Measurements from ENCODE around the gene CNIH3.

CNIH3 gene

GRCh38 chr1:224660074-224660473, 44.0 kb downstream of the CNIH3 start:
- TF ChIP-seq CTCF (IDR thresholded peaks at IDR 0.05; ENCODE audit: borderline replicate concordance, extremely low read depth, low read length, poor library complexity, severe bottlenecking) (no peak), EZH2 (IDR thresholded peaks at IDR 0.05; ENCODE audit: borderline replicate concordance, low read depth, low read length, severe bottlenecking) (no peak)
- H3K4me1 ChIP-seq (ENCODE audit: insufficient read depth, low read length), result no peaks in the 10 kb centered on the region
- no peak overlapping the region for H3K9ac ChIP-seq (ENCODE audit: low read depth, low read length)
- no peaks in the 10 kb centered on the region for H4K20me1 ChIP-seq (ENCODE audit: insufficient read depth, low read length)
- H3K79me2 ChIP-seq (ENCODE audit: insufficient read depth, low read length), result no peaks in the 10 kb centered on the region
- no peak overlapping the region for H2AFZ ChIP-seq (ENCODE audit: low read depth, low read length)
- no peak for DNase-seq
- no peak overlapping the region for H3K4me2 ChIP-seq (ENCODE audit: insufficient read depth, low read length)
- H3K4me3 ChIP-seq (ENCODE audit: low read depth in 1 of 2, low read length in 2 of 2), result no peak overlapping the region
- H3K27ac ChIP-seq (ENCODE audit: low read length), result no peak overlapping the region
- ATAC-seq (ENCODE audit: insufficient read depth, low read depth), result no peak
- H3K27me3 ChIP-seq (ENCODE audit: insufficient read depth, low read length, poor library complexity), result no peaks in the 10 kb centered on the region
- H3K36me3 ChIP-seq (ENCODE audit: insufficient read depth, low read length), result no peaks in the 10 kb centered on the region
- H3K9me3 ChIP-seq (ENCODE audit: insufficient read depth, low read length, severe bottlenecking), result no peaks in the 10 kb centered on the region

- Histone ChIP-seq H3K27ac (ENCODE audit: low read length) (no peak overlapping the region), H3K4me3 (ENCODE audit: low read depth in 1 of 2, low read length in 2 of 2) (no peak overlapping the region), H3K79me2 (ENCODE audit: insufficient read depth, low read length) (no peaks in the 10 kb centered on the region), H3K36me3 (ENCODE audit: insufficient read depth, low read length) (no peaks in the 10 kb centered on the region), H3K27me3 (ENCODE audit: insufficient read depth, low read length, poor library complexity) (no peaks in the 10 kb centered on the region), H3K9me3 (ENCODE audit: insufficient read depth, low read length, severe bottlenecking) (no peaks in the 10 kb centered on the region), H2AFZ (ENCODE audit: low read depth, low read length) (no peak overlapping the region), H4K20me1 (ENCODE audit: insufficient read depth, low read length) (no peaks in the 10 kb centered on the region), H3K4me2 (ENCODE audit: insufficient read depth, low read length) (no peak overlapping the region), H3K4me1 (ENCODE audit: insufficient read depth, low read length) (no peaks in the 10 kb centered on the region), H3K9ac (ENCODE audit: low read depth, low read length) (no peak overlapping the region)
- ATAC-seq (ENCODE audit: insufficient read depth, low read depth), result no peak
- TF ChIP-seq CTCF (IDR thresholded peaks at IDR 0.05; ENCODE audit: borderline replicate concordance, extremely low read depth, low read length, poor library complexity, severe bottlenecking), result no peak
- no peak for TF ChIP-seq EZH2 (IDR thresholded peaks at IDR 0.05; ENCODE audit: borderline replicate concordance, low read depth, low read length, severe bottlenecking)
- DNase-seq, result no peak
Measured at GRCh38 chr1:224662870-224663269, 46.8 kb downstream of the CNIH3 start.

- no peak overlapping the region for H3K27ac ChIP-seq (ENCODE audit: low read length)
- no peaks in the 10 kb centered on the region for H3K4me1 ChIP-seq (ENCODE audit: insufficient read depth, low read length)
- H3K4me2 ChIP-seq (ENCODE audit: insufficient read depth, low read length), result no peak overlapping the region
- H3K9me3 ChIP-seq (ENCODE audit: insufficient read depth, low read length, severe bottlenecking), result no peaks in the 10 kb centered on the region
- DNase-seq, result no peak
- no peaks in the 10 kb centered on the region for H4K20me1 ChIP-seq (ENCODE audit: insufficient read depth, low read length)
- no peak overlapping the region for H3K4me3 ChIP-seq (ENCODE audit: low read depth in 1 of 2, low read length in 2 of 2)
- H3K9ac ChIP-seq (ENCODE audit: low read depth, low read length), result no peak overlapping the region
- H3K36me3 ChIP-seq (ENCODE audit: insufficient read depth, low read length), result no peaks in the 10 kb centered on the region
- ATAC-seq (ENCODE audit: insufficient read depth, low read depth), result no peak
- TF ChIP-seq CTCF (IDR thresholded peaks at IDR 0.05; ENCODE audit: borderline replicate concordance, extremely low read depth, low read length, poor library complexity, severe bottlenecking), result no peak
- TF ChIP-seq EZH2 (IDR thresholded peaks at IDR 0.05; ENCODE audit: borderline replicate concordance, low read depth, low read length, severe bottlenecking), result no peak
- H3K27me3 ChIP-seq (ENCODE audit: insufficient read depth, low read length, poor library complexity), result no peaks in the 10 kb centered on the region
- no peaks in the 10 kb centered on the region for H3K79me2 ChIP-seq (ENCODE audit: insufficient read depth, low read length)
- H2AFZ ChIP-seq (ENCODE audit: low read depth, low read length), result no peak overlapping the region
Measured at GRCh38 chr1:224665016-224665415, 48.9 kb downstream of the CNIH3 start.

- H3K9me3 ChIP-seq (ENCODE audit: insufficient read depth, low read length, severe bottlenecking), result no peaks in the 10 kb centered on the region
- TF ChIP-seq EZH2 (IDR thresholded peaks at IDR 0.05; ENCODE audit: borderline replicate concordance, low read depth, low read length, severe bottlenecking) (no peak), CTCF (IDR thresholded peaks at IDR 0.05; ENCODE audit: borderline replicate concordance, extremely low read depth, low read length, poor library complexity, severe bottlenecking) (no peak)
- no peak for DNase-seq
Measured at GRCh38 chr1:224666078-224666477, 50.0 kb downstream of the CNIH3 start.

More at GRCh38 chr1:224666078-224666477, 50.0 kb downstream of the CNIH3 start:
- Histone ChIP-seq H3K9ac (ENCODE audit: low read depth, low read length) (no peak overlapping the region), H2AFZ (ENCODE audit: low read depth, low read length) (no peak overlapping the region), H3K4me2 (ENCODE audit: insufficient read depth, low read length) (no peak overlapping the region), H3K79me2 (ENCODE audit: insufficient read depth, low read length) (no peaks in the 10 kb centered on the region), H3K36me3 (ENCODE audit: insufficient read depth, low read length) (no peaks in the 10 kb centered on the region), H3K27ac (ENCODE audit: low read length) (no peak overlapping the region), H3K27me3 (ENCODE audit: insufficient read depth, low read length, poor library complexity) (no peaks in the 10 kb centered on the region), H3K4me3 (ENCODE audit: low read depth in 1 of 2, low read length in 2 of 2) (no peak overlapping the region), H3K4me1 (ENCODE audit: insufficient read depth, low read length) (no peaks in the 10 kb centered on the region), H4K20me1 (ENCODE audit: insufficient read depth, low read length) (no peaks in the 10 kb centered on the region)
- ATAC-seq (ENCODE audit: insufficient read depth, low read depth), result no peak

All from DND-41 (cell line).